Left colon (tissue), 2 donors: Measurements from ENCODE around the gene CACNA1I. TPM values are rescaled to one million over a fixed set of nuclear protein-coding genes. Genes with fewer than 3 reads are reported as not detected.

ENCODE experiments used
- ATAC-seq: fragments of 200-7000 bp; cut with Tn5 transposase; one replicate; pipeline ENCODE4 v1.9.1; 2020; ENCODE audit warnings: mild to moderate bottlenecking, moderate library complexity
- DNase-seq, 2 donors: peaks; one replicate each; pipeline ENCODE4 v3.0.0-alpha.2; 2020
- intact Hi-C, 2 donors: fragments of 100-400 bp; cut with DNase I in 1 of 2; cut with micrococcal nuclease in 1 of 2; formaldehyde crosslinking; loops; one replicate each; pipeline versions ENCODE4 v1.11.2 to v1.14.0; 2022; cut with DNase I, micrococcal nuclease
- total RNA-seq, 2 donors: library from RNA; stranded (reverse); fragmentation: NEBNext Ultra II Directional; extraction: Animal tissue kit (Norgen Biotek cat#: 25700); gene quantifications; one replicate each; pipeline ENCODE4 v1.2.1, GENCODE V29; 2021
- donor health status: DM: no; HTN: no; CAD: no.
- donor health status: DM: yes; HTN: yes; CAD: no.

Gene CACNA1I
- total RNA-seq, 2 donors from 2014 or later = 0.18 to 0.31 TPM

GRCh38 chr22:39562839-39563489 lies 7.6 kb upstream of the CACNA1I start:
- DNase-seq (no peak), ATAC-seq (no peak)
- intact Hi-C loops = no loop called here

GRCh38 chr22:39563571-39564428 lies 6.8 kb upstream of the CACNA1I start:
- ATAC-seq (no peak), DNase-seq (no peak)
- intact Hi-C loops = no loop called here

- no peak for ATAC-seq
- intact Hi-C loops = no loop called here
- DNase-seq = no peak
Measured at GRCh38 chr22:39565414-39565944, 5.1 kb upstream of the CACNA1I start.

GRCh38 chr22:39567135-39567946 lies 3.2 kb upstream of the CACNA1I start:
- intact Hi-C loops = no loop called here
- peak in 1 of 2 donors; percentile 14 for DNase-seq

GRCh38 chr22:39568278-39568981 lies 2.1 kb upstream of the CACNA1I start:
- no peak for ATAC-seq
- intact Hi-C loops = no loop called here
- no peak for DNase-seq

More at GRCh38 chr22:39567135-39567946, 3.2 kb upstream of the CACNA1I start:
- no peak for ATAC-seq

- no peak for DNase-seq
- no peak for ATAC-seq
- intact Hi-C loops = no loop called here
Measured at GRCh38 chr22:39569066-39569465, 1.5 kb upstream of the CACNA1I start.

GRCh38 chr22:39570226-39570625 lies 327 bp upstream of the CACNA1I start:
- intact Hi-C loops = no loop called here
- DNase-seq = no peak
- no peak for ATAC-seq

GRCh38 chr22:39571538-39571937 lies 985 bp downstream of the CACNA1I start:
- ATAC-seq (no peak), DNase-seq (no peak)
- intact Hi-C loops = no loop called here

GRCh38 chr22:39574779-39575551 lies 4.4 kb downstream of the CACNA1I start:
- ATAC-seq (no peak), DNase-seq (no peak)
- intact Hi-C loops = no loop called here

- ATAC-seq = no peak
- intact Hi-C loops = no loop called here
- no peak for DNase-seq
Measured at GRCh38 chr22:39575552-39575825, 4.9 kb downstream of the CACNA1I start.

- ATAC-seq (no peak), DNase-seq (no peak)
- intact Hi-C loops = no loop called here
Measured at GRCh38 chr22:39576027-39576426, 5.5 kb downstream of the CACNA1I start.

GRCh38 chr22:39577366-39577765 lies 6.8 kb downstream of the CACNA1I start:
- no peak for ATAC-seq
- intact Hi-C loops = no loop called here
- DNase-seq = no peak

- intact Hi-C loops = no loop called here
- ATAC-seq (no peak), DNase-seq (no peak)
Measured at GRCh38 chr22:39577900-39578299, 7.3 kb downstream of the CACNA1I start.

- intact Hi-C loops = no loop called here
- ATAC-seq = no peak
- no peak for DNase-seq
Measured at GRCh38 chr22:39580006-39580441, 9.5 kb downstream of the CACNA1I start.

- DNase-seq (no peak), ATAC-seq (no peak)
- intact Hi-C loops = no loop called here
Measured at GRCh38 chr22:39580795-39581194, 10.2 kb downstream of the CACNA1I start.

- intact Hi-C loops = no loop called here
- no peak for ATAC-seq
- no peak for DNase-seq
Measured at GRCh38 chr22:39581303-39581702, 10.8 kb downstream of the CACNA1I start.

GRCh38 chr22:39583066-39583667 lies 12.6 kb downstream of the CACNA1I start:
- ATAC-seq (no peak), DNase-seq (no peak)
- intact Hi-C loops = no loop called here

GRCh38 chr22:39589875-39590274 lies 19.3 kb downstream of the CACNA1I start:
- ATAC-seq = no peak

More at GRCh38 chr22:39589875-39590274, 19.3 kb downstream of the CACNA1I start:
- intact Hi-C loops = no loop called here
- no peak for DNase-seq
